GM10248 (cell line): ENCODE results near the gene CERS6.

ENCODE experiments used
- CTCF ChIA-PET: fragments of 300-600 bp; sonication (Branson Sonifier 250); formaldehyde crosslinking; extraction: SDS; loops from one replicate; lab custom pipeline; 2021; ENCODE audit warnings: antibody characterized with exemption; lab: Yijun Ruan, JAX
- POLR2A ChIA-PET: fragments of 350-650 bp; sonication (Branson Sonifier 250); formaldehyde crosslinking; extraction: SDS; loops from one replicate; lab custom pipeline; 2020; ENCODE audit warnings: antibody characterized with exemption; lab: Yijun Ruan, JAX
- DNase-seq: peaks from one replicate; pipeline ENCODE4 v3.0.0; 2012; ENCODE audit errors: extremely low spot score
- CTCF ChIP-seq: IDR thresholded peaks from 2 replicates; pipeline ENCODE4 v1.5.1; 2012; ENCODE audit warnings: mild to moderate bottlenecking, low read depth; ENCODE audit errors: extremely low read depth, missing control alignments, control extremely low read depth

CERS6 gene

GRCh38 chr2:168620554-168620953 is 164.5 kb downstream of the CERS6 start:
- POLR2A ChIA-PET: no interaction called here
- TF ChIP-seq CTCF: no peak
- CTCF ChIA-PET: no interaction called here
- DNase-seq: no peak

GRCh38 chr2:168622559-168622958 is 166.5 kb downstream of the CERS6 start:
- ChIA-PET CTCF (interaction anchor here (1.0 to 1.5 kb wide), 3 partner anchors 11 to 26 kb away, joined by 3 to 5 read pairs (median 4); no protein-coding TSS in a partner anchor), POLR2A (no interaction called here)
- no peak for TF ChIP-seq CTCF
- DNase-seq: no peak

GRCh38 chr2:168624028-168624427 is 168.0 kb downstream of the CERS6 start:
- TF ChIP-seq CTCF: no peak
- CTCF ChIA-PET: interaction anchor here (1.3 to 1.4 kb wide), 2 partner anchors 11 to 19 kb away, joined by 3 read pairs; no protein-coding TSS in a partner anchor
- POLR2A ChIA-PET: no interaction called here
- DNase-seq: no peak

GRCh38 chr2:168626096-168626495 is 170.0 kb downstream of the CERS6 start:
- ChIA-PET CTCF (interaction anchor here (1.1 to 1.6 kb wide), 4 partner anchors 10 to 43 kb away, joined by 3 to 5 read pairs (median 4); no protein-coding TSS in a partner anchor), POLR2A (no interaction called here)
- TF ChIP-seq CTCF: no peak
- DNase-seq: no peak

GRCh38 chr2:168626647-168627046 is 170.6 kb downstream of the CERS6 start:
- POLR2A ChIA-PET: no interaction called here
- DNase-seq: no peak
- TF ChIP-seq CTCF: no peak
- CTCF ChIA-PET: interaction anchor here (1.1 to 1.6 kb wide), 2 partner anchors 9 to 11 kb away, joined by 4 read pairs; no protein-coding TSS in a partner anchor

GRCh38 chr2:168632709-168633121 is 176.6 kb downstream of the CERS6 start:
- ChIA-PET POLR2A (no interaction called here), CTCF (interaction anchor here (1.0 to 1.1 kb wide), 3 partner anchors 10 to 127 kb away, joined by 3 read pairs; no protein-coding TSS in a partner anchor)
- no peak for TF ChIP-seq CTCF
- DNase-seq: no peak
